Gastrocnemius medialis (tissue), 4 donors: Measurements from ENCODE around the gene ARMC6.

Experiments
- POLR2A ChIP-seq, 2 donors: fragments of 450-650 bp; IDR thresholded peaks; one replicate each; pipeline ENCODE4 v1.6.1; 2017; ENCODE audit warnings: antibody characterized with exemption in 2 of 2, mild to moderate bottlenecking in 2 of 2, moderate library complexity in 2 of 2
- TF ChIP-seq, protein P1 (sequence below), 5 experiments: fragments of 450-650 bp in 3 of 5; fragments of 200-600 bp in 2 of 5; sonication (generic) in 2 of 5; IDR thresholded peaks in 4 of 5; conservative IDR thresholded peaks in 1 of 5; 1 replicate in 4 of 5; 2 replicates in 1 of 5; pipeline ENCODE4 v1.5.1; 2016 to 2019; ENCODE audit warnings: antibody characterized with exemption in 5 of 5, mild to moderate bottlenecking in 3 of 5, moderate library complexity in 3 of 5

DNA sequence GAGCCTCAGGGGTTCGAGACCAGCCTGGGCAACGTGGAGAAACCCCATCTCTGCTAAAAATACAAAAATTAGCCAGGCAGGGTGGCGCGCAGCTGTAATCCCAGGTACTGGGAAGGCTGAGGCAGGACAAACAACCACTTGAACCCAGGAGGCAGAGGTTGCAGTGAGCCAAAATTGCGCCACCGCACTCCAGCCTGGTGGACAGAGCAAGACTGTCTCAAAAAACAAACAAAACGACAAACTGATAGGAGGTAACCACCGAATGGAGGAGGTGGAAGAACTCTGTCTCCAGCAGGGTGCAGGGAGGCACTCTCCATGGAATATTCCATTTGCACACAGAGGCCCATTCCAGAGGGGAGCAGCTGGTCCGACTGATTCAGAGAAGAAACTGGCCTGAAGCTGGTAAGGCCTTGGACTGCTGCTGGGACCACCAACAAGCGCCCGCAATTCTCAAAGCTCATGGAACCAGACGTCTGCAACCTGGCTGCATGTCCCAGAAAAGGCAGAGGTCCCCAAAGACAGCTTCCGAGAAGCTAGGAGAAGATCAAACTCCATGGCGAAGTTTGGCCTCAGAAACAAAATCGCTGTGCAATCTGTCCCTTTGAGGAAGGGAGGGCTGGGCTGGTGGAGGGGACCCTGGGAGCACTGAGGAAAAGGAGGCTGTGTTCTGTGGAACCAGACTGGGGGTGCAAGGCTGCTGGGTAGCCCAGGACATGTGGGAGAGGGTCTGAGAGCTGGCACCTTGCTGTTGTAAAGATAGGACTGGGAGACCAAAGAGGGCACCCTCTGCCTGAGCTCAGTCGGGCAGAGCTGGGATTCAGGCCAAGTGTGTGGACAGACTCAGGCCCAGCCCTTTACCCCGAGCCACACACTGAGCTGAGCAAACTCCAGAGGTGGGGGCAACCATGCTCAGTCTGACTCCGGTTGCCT is 65.6 kb downstream of the ARMC6 start:
- TF ChIP-seq, protein P1, sequence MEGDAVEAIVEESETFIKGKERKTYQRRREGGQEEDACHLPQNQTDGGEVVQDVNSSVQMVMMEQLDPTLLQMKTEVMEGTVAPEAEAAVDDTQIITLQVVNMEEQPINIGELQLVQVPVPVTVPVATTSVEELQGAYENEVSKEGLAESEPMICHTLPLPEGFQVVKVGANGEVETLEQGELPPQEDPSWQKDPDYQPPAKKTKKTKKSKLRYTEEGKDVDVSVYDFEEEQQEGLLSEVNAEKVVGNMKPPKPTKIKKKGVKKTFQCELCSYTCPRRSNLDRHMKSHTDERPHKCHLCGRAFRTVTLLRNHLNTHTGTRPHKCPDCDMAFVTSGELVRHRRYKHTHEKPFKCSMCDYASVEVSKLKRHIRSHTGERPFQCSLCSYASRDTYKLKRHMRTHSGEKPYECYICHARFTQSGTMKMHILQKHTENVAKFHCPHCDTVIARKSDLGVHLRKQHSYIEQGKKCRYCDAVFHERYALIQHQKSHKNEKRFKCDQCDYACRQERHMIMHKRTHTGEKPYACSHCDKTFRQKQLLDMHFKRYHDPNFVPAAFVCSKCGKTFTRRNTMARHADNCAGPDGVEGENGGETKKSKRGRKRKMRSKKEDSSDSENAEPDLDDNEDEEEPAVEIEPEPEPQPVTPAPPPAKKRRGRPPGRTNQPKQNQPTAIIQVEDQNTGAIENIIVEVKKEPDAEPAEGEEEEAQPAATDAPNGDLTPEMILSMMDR (IDR thresholded peaks at IDR 0.05 in 4 of 5, conservative IDR thresholded peaks at IDR 0.05 in 1 of 5), result no peak
- TF ChIP-seq POLR2A (IDR thresholded peaks at IDR 0.05), result no peak
